Activated CD8-positive, alpha-beta T cell treated with anti-CD3 and anti-CD28 coated beads for 36 hours (primary cell): Measurements from ENCODE around the gene CSK. TPM values are rescaled to one million over a fixed set of nuclear protein-coding genes. Genes with fewer than 3 reads are reported as not detected.

Experiments
- ATAC-seq: fragments of 200-7000 bp; cut with Tn5 transposase; one replicate; pipeline ENCODE4 v1.10.0; 2021; ENCODE audit warnings: mild to moderate bottlenecking, moderate library complexity
- CTCF ChIA-PET: fragments of 350-600 bp; sonication (Branson Sonifier 250); formaldehyde crosslinking; loops from one replicate; lab custom pipeline; 2021; ENCODE audit warnings: antibody characterized with exemption; lab: Charles Lee
- POLR2A ChIA-PET: fragments of 350-600 bp; sonication (Branson Sonifier 250); formaldehyde crosslinking; loops from one replicate; lab custom pipeline; 2021; ENCODE audit warnings: antibody characterized with exemption; lab: Charles Lee
- DNase-seq: peaks from one replicate; pipeline ENCODE4 v3.0.0-alpha.2; 2020
- H3K27ac Mint-ChIP-seq: one replicate; pipeline ENCODE4 v1.8.0; 2021; ENCODE audit warnings: mild to moderate bottlenecking, mixed read lengths
- H3K27me3 Mint-ChIP-seq: one replicate; pipeline ENCODE4 v1.8.0; 2021; ENCODE audit warnings: mixed read lengths
- H3K36me3 Mint-ChIP-seq: one replicate; pipeline ENCODE4 v1.8.0; 2021; ENCODE audit warnings: low read depth, mixed read lengths
- H3K4me1 Mint-ChIP-seq: one replicate; pipeline ENCODE4 v1.8.0; 2021; ENCODE audit warnings: low read depth, mixed read lengths
- H3K4me3 Mint-ChIP-seq: one replicate; pipeline ENCODE4 v1.8.0; 2021; ENCODE audit warnings: mild to moderate bottlenecking, moderate library complexity, mixed read lengths
- H3K9me3 Mint-ChIP-seq: one replicate; pipeline ENCODE4 v1.8.0; 2021; ENCODE audit warnings: mixed read lengths
- intact Hi-C: fragments of 100-400 bp; cut with micrococcal nuclease; formaldehyde crosslinking; loops from one replicate; pipeline ENCODE4 v1.10.0; 2022
- total RNA-seq, 2 experiments: library from RNA; stranded (reverse); gene quantifications; one replicate each; pipeline ENCODE4 v1.2.3, GENCODE V29; 2021
- TF ChIP-seq, protein P1 (sequence below): fragments of 200-600 bp; IDR thresholded peaks from one replicate; pipeline ENCODE4 v1.8.0; 2022; ENCODE audit warnings: antibody characterized with exemption, mild to moderate bottlenecking

The CSK gene
- total RNA-seq, 2 experiments from 2014 or later: 254 to 260 TPM

- DNase-seq: no peak
- POLR2A ChIA-PET: interaction anchor here (0.6 to 4.5 kb wide), 8 partner anchors 8 to 63 kb away, joined by 3 to 18 read pairs (median 4); partner anchors contain the start of gene FAM219B
- no peaks in the 10 kb centered on the region for H3K9me3 Mint-ChIP-seq
- H3K4me3 Mint-ChIP-seq: peak overlapping the region; percentile 90
- intact Hi-C loops: loop anchor here (5.0 kb wide), 1 partner anchor 62 kb away; the partner anchor contains the start of gene CSK
- TF ChIP-seq, protein P1, sequence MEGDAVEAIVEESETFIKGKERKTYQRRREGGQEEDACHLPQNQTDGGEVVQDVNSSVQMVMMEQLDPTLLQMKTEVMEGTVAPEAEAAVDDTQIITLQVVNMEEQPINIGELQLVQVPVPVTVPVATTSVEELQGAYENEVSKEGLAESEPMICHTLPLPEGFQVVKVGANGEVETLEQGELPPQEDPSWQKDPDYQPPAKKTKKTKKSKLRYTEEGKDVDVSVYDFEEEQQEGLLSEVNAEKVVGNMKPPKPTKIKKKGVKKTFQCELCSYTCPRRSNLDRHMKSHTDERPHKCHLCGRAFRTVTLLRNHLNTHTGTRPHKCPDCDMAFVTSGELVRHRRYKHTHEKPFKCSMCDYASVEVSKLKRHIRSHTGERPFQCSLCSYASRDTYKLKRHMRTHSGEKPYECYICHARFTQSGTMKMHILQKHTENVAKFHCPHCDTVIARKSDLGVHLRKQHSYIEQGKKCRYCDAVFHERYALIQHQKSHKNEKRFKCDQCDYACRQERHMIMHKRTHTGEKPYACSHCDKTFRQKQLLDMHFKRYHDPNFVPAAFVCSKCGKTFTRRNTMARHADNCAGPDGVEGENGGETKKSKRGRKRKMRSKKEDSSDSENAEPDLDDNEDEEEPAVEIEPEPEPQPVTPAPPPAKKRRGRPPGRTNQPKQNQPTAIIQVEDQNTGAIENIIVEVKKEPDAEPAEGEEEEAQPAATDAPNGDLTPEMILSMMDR: no peak
- peaks cover 44% of the 10 kb centered on the region for H3K4me1 Mint-ChIP-seq
- CTCF ChIA-PET: interaction anchor here (0.6 to 4.7 kb wide), 14 partner anchors 16 to 212 kb away, joined by 3 to 38 read pairs (median 4); partner anchors contain the start of genes MPI and RPP25
- H3K36me3 Mint-ChIP-seq: peaks cover 24% of the 10 kb centered on the region
- H3K27ac Mint-ChIP-seq: peak overlapping the region; percentile 94
- no peak for ATAC-seq
- H3K27me3 Mint-ChIP-seq: no peaks in the 10 kb centered on the region
Measured at GRCh38 chr15:74843891-74844299, 62.0 kb downstream of the CSK start.

- H3K27me3 Mint-ChIP-seq: no peaks in the 10 kb centered on the region
- H3K9me3 Mint-ChIP-seq: no peaks in the 10 kb centered on the region
- peak overlapping the region; percentile 94 for H3K27ac Mint-ChIP-seq
- DNase-seq (peak; percentile 28), ATAC-seq (peak; percentile 0)
- peaks cover 44% of the 10 kb centered on the region for H3K4me1 Mint-ChIP-seq
- ChIA-PET CTCF (interaction anchor here (0.7 to 4.7 kb wide), 15 partner anchors 9 to 106 kb away, joined by 3 to 38 read pairs (median 5); partner anchors contain the start of genes FAM219B and MPI), POLR2A (interaction anchor here (0.7 to 4.5 kb wide), 10 partner anchors 12 to 62 kb away, joined by 3 to 18 read pairs (median 4); partner anchors contain the start of gene FAM219B)
- TF ChIP-seq, protein P1: peak; percentile 14
- intact Hi-C loops: loop anchor here (5.0 kb wide), 1 partner anchor 62 kb away; the partner anchor contains the start of gene CSK
- H3K36me3 Mint-ChIP-seq: peaks cover 24% of the 10 kb centered on the region
- peak overlapping the region; percentile 90 for H3K4me3 Mint-ChIP-seq
Measured at GRCh38 chr15:74844319-74845207, 62.7 kb downstream of the CSK start.

GRCh38 chr15:74845208-74845568, 63.3 kb downstream of the CSK start:
- Mint-ChIP-seq H3K9me3 (no peaks in the 10 kb centered on the region), H3K27me3 (no peaks in the 10 kb centered on the region), H3K36me3 (peaks cover 27% of the 10 kb centered on the region), H3K4me1 (peaks cover 44% of the 10 kb centered on the region), H3K4me3 (peak overlapping the region; percentile 90), H3K27ac (peak overlapping the region; percentile 94)
- intact Hi-C loops: no loop called here
- DNase-seq: peak; percentile 76
- TF ChIP-seq, protein P1: peak; percentile 0
- peak; percentile 56 for ATAC-seq
- POLR2A ChIA-PET: interaction anchor here (0.7 to 4.5 kb wide), 8 partner anchors 12 to 61 kb away, joined by 3 to 18 read pairs (median 4); partner anchors contain the start of gene FAM219B
- CTCF ChIA-PET: interaction anchor here (0.7 to 4.7 kb wide), 10 partner anchors 8 to 75 kb away, joined by 3 to 38 read pairs (median 5); partner anchors contain the start of genes FAM219B and MPI

DNA sequence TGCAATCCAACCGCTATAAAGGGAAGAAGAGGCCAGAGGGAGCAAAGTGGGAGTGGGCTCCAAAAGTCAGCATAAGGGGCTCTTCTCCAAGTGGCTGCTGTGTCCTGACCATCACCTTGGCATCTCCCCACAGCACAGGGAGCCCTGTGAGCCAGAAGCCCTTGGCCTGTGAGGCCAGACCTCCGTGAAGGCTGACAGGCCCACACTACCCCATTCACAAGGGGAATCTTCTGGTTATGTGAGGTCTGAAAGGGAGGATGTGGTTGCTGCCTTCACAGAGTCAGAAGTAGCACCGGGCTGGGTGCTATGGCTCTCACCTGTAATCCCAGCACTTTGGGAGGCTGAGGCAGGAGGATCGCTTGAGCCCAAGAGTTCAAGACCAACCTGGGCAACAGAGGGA, 63.7 kb downstream of the CSK start:
- ATAC-seq (peak; percentile 25), DNase-seq (peak; percentile 54)
- no peaks in the 10 kb centered on the region for H3K27me3 Mint-ChIP-seq
- peaks cover 44% of the 10 kb centered on the region for H3K4me1 Mint-ChIP-seq
- no peaks in the 10 kb centered on the region for H3K9me3 Mint-ChIP-seq
- peak overlapping the region; percentile 94 for H3K27ac Mint-ChIP-seq
- ChIA-PET CTCF (interaction anchor here (0.9 to 3.8 kb wide), 4 partner anchors 24 to 75 kb away, joined by 5 to 29 read pairs (median 7); partner anchors contain the start of gene MPI), POLR2A (interaction anchor here (0.9 to 4.5 kb wide), 3 partner anchors 12 to 58 kb away, joined by 4 to 18 read pairs (median 7); no protein-coding TSS in a partner anchor)
- intact Hi-C loops: no loop called here
- TF ChIP-seq, protein P1: no peak
- H3K36me3 Mint-ChIP-seq: peaks cover 27% of the 10 kb centered on the region
- peak overlapping the region; percentile 90 for H3K4me3 Mint-ChIP-seq
